AG09319 (cell line): ENCODE results near the gene HDAC7.

Experiments used
- DNase-seq: peaks from one replicate; pipeline ENCODE4 v3.0.0-alpha.2; 2010; ENCODE audit warnings: low read depth; ENCODE audit errors: extremely low read depth
- TF ChIP-seq, protein P1 (sequence below): IDR thresholded peaks from 2 replicates; pipeline ENCODE4 v1.5.1; 2011; ENCODE audit warnings: low read depth, mild to moderate bottlenecking, inconsistent platforms, low read length, moderate library complexity

HDAC7 gene

DNA sequence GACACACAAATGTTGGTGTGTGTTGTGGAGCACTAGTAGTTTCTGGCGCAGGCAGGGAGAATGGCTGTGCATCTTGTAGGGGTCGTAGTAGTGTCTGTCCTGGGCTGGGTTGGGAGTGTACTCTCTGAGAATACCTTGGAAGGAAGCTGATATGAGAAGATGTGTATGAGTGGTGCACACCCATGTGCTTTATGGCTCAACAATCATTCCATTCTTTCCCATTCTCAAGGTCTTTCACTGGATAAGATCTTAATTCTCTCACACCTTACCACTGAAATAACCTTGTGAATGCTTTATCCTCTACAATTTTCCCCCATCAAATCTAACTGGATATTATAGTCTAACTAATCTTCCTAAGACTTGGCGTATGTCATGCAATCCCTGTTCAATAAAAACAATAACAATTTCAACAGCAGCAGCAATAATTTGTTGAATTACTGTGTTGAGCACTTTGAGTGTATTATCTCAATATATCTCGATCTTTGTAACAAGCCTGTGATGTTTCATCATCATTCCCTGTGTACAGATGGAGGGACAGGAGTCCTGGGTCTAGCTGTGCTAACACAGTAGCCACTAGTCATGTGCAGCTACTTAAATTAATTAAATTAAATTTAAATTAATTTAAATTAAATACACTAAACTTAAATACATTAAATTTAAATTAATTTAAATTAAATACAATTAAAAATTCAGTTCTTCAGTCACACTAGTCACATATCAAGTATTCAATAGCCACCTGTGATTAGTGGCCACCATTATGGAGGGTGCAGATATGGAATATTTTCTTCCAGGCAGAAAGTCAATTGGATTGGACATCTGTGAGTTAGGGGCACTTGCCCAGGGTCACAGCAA, 50.2 kb downstream of the HDAC7 start:
- TF ChIP-seq, protein P1, sequence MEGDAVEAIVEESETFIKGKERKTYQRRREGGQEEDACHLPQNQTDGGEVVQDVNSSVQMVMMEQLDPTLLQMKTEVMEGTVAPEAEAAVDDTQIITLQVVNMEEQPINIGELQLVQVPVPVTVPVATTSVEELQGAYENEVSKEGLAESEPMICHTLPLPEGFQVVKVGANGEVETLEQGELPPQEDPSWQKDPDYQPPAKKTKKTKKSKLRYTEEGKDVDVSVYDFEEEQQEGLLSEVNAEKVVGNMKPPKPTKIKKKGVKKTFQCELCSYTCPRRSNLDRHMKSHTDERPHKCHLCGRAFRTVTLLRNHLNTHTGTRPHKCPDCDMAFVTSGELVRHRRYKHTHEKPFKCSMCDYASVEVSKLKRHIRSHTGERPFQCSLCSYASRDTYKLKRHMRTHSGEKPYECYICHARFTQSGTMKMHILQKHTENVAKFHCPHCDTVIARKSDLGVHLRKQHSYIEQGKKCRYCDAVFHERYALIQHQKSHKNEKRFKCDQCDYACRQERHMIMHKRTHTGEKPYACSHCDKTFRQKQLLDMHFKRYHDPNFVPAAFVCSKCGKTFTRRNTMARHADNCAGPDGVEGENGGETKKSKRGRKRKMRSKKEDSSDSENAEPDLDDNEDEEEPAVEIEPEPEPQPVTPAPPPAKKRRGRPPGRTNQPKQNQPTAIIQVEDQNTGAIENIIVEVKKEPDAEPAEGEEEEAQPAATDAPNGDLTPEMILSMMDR: no peak
- no peak for DNase-seq

DNA sequence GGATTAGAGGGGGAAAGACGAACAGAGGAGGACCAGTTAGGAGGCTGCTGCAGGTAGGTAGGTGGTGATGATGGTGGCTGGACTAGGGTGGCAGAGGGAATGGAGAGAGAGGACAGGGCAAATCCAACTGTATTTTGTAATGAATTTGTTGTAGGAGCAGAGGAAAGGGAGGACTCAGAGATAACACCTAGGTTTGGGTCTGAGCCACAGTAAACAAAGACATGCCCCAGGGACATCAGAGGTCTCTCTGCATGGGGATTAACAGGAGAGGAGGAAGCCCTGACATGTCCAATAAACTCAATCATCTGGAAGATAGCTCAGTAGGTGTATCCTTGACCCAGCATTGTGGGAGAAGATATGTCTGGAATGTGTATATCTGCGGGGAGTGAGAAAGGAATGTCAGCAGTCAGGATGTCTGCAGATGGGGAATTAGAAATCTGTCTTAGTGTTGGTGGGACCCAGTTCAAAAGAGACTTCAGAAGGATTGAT, 51.3 kb downstream of the HDAC7 start:
- TF ChIP-seq, protein P1: no peak
- DNase-seq: no peak

DNA sequence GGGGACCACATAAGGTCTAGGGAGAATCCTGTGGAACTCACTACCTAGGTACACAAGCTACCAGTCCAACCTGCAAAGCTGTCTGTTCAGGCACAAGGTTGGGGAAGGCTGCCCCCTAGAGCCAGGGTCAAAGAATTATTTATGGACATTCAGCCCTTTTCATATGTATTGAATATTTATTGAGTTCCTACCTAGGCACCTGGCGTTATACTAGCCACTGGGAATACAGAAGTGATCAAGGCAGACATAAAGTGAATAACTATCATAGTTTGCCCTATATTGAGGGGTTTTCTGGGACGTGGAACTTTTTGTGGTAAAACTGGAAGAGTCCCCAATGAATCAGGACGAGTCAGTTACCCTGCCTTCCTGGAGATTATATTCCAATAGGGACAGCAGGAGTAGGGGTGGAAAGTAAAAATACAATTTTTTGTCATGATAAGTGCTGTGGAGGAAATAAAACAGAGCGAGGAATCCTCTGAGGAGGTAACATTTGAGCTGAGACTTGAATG, 52.4 kb downstream of the HDAC7 start:
- TF ChIP-seq, protein P1: peak; percentile 55
- no peak for DNase-seq

DNA sequence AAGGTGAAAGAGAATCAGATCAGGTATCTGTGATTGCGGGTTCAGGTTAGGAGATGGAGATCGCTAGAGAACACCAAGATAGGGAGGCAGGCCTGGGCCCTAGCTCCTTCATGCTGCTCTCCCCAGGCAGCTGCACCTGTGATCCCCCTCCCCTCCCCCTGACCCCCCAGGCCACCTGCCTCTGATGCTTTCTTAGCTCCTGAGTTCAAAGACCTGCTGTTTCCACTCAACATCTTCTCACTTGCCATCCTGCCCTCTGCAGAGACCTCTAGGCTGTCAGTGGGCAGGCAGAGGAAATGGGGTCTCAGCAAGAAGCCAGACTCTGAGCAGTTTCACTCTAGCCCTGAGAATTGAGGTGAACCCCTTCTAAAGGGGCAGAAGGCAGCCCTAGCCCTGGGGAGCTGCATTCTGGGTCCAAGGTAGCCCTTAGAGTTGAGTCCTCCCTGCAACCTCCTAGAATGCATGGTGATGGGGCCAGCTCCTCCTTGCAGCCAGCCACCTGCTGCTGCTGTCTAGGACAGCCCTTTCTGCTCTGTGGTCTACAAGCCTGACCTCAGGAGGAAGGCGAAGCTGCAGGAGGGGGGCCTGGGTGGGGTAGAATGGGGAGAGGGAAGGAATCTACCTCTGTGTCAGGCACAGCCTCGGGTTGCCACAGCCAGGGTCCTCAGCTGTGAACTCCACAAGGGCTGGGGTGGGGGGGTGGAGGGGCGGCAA, 53.0 kb downstream of the HDAC7 start:
- TF ChIP-seq, protein P1: no peak
- no peak for DNase-seq

DNA sequence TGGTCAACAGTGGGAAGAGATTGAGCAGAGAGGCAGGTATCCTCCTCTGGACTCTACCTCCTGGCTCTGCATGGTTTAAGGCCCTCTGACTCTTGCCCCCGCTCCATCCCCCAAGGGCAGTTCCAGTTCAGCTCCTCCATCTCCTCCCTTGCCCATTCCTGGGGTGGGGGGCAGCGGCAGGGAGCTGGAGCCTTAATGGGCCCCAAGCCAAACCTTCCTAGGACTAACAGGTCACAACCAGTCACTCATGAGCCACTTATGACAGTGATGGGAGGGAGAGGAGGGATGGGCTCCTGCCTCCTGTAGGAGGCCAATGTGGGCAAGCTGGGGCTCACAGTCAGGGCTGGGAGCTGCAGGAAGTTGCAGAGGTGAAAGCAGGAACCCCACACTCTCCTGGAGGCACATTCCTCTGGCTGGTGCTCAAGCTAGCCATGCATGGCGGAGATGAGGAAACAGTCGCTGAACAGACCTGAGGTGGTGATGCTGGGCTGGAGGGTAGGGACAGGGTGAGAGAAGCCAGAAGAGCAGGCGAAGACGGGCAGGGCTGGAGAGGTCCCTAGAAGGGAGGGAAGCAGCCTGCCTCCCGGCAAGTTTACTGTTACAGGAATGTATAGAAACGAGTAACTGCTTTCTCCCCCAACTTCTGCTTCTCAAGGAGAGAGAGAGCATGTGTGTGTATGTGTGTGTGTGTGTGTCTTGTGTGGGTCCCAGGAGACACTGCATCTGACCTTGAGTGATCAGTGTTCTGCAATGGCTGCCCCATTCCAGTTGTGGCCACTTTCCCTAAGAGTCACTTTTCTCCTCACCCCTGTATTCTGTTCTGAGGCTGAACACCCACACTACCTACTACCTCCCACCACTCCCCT, 56.0 kb downstream of the HDAC7 start:
- no peak for DNase-seq
- TF ChIP-seq, protein P1: no peak

DNA sequence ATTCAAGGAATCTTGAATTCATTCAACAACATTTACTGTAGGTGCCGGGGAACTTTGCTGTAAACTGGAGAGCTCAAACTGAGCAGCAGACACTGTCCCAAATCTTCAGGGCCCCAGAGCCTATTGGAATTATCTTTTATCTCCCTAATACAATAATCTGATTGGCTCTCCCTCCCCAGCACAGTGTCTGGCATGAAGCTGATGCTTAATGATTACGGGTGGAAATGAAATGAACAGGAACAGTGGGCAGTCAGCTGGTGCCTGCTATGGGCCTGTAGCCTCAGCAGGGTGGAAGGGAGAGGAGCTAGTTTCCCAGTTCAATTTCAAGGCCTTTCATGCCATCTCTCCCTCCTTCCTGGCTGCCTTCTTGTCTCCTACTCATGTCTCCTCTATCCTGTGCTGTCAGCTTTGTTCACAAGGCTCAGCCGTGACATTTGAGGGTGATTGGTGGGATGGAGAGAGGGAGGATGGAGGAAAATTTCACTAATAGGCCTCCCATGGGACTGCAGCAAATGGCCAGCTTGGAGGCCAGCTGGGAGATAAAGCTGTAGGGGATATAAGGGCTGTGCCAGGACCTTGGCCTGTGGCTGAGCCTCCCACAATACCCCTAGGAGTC, 56.7 kb downstream of the HDAC7 start:
- DNase-seq: no peak
- TF ChIP-seq, protein P1: no peak
